NT2/D1 (cell line): ENCODE measurements around the gene RAB11FIP3.
A peak's percentile ranks its signal among the peaks of the same experiment; 100 is the strongest.
"Not testable (repeated sequence)": the region's sequence is repeated elsewhere in the genome, so short reads cannot be mapped to it uniquely, and the experiment has no call there.

ENCODE experiments used
- DNase-seq: peaks from one replicate; pipeline ENCODE4 v3.0.0-alpha.2; 2011; ENCODE audit warnings: low read depth, low spot score
- H3K27me3 ChIP-seq: 2 replicates; pipeline ENCODE4 v1.6.0; 2011; ENCODE audit warnings: mild to moderate bottlenecking; ENCODE audit not compliant: insufficient read length, insufficient read depth
- H3K36me3 ChIP-seq: 2 replicates; pipeline ENCODE4 v1.6.1; 2011; ENCODE audit warnings: mild to moderate bottlenecking, low read length, mixed read lengths; ENCODE audit not compliant: insufficient read depth, insufficient read length
- H3K4me1 ChIP-seq: 2 replicates; pipeline ENCODE4 v1.5.1; 2011; ENCODE audit not compliant: insufficient read depth, insufficient read length
- H3K4me3 ChIP-seq: 2 replicates; pipeline ENCODE4 v1.5.1; 2011; ENCODE audit warnings: low read depth; ENCODE audit not compliant: insufficient read length
- H3K9ac ChIP-seq: 2 replicates; pipeline ENCODE4 v1.6.0; 2011; ENCODE audit warnings: low read depth; ENCODE audit not compliant: insufficient read length
- H3K9me3 ChIP-seq: 2 replicates; pipeline ENCODE4 v1.5.1; 2011; ENCODE audit warnings: mild to moderate bottlenecking, low read length; ENCODE audit not compliant: insufficient read depth
- SUZ12 ChIP-seq: IDR thresholded peaks from 2 replicates; pipeline ENCODE4 v1.6.1; 2011; ENCODE audit not compliant: insufficient read length, insufficient read depth; ENCODE audit errors: extremely low read depth
- YY1 ChIP-seq: IDR thresholded peaks from 2 replicates; pipeline ENCODE4 v1.6.1; 2011; ENCODE audit not compliant: insufficient read length, insufficient read depth
- ZNF274 ChIP-seq: IDR thresholded peaks from 2 replicates; pipeline ENCODE4 v1.6.1; 2011; ENCODE audit warnings: mild to moderate bottlenecking, low read depth, low read length

The RAB11FIP3 gene

DNA sequence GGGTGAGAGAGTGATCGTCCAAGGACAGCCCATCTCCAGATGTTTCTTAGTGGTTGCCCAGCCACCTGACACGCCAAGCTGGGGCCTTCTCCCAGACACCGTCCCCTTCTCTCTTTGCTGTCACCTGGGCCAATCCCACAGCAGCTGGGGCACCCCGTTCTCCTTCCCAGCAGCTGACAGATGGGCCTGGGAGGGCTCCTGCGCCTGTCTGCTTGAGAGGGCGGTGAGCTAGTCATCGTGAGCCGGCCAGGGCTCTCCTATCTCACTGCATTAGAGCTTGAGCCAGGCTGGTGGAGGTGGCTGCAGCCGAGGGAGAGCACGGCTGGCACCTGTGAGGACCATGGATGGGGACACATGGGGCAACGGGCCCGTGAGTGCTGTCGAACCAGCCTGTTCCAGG is 41.2 kb downstream of the RAB11FIP3 start:
- no peak for TF ChIP-seq ZNF274
- TF ChIP-seq SUZ12, result no peak
- no peak for TF ChIP-seq YY1
- peaks cover 19% of the 10 kb centered on the region for H3K4me1 ChIP-seq
- H3K4me3 ChIP-seq, result no peak overlapping the region
- H3K9me3 ChIP-seq, result no peaks in the 10 kb centered on the region
- peak overlapping the region; percentile 37 for H3K9ac ChIP-seq
- H3K36me3 ChIP-seq, result peaks cover 15% of the 10 kb centered on the region
- no peaks in the 10 kb centered on the region for H3K27me3 ChIP-seq
- DNase-seq, result no peak

DNA sequence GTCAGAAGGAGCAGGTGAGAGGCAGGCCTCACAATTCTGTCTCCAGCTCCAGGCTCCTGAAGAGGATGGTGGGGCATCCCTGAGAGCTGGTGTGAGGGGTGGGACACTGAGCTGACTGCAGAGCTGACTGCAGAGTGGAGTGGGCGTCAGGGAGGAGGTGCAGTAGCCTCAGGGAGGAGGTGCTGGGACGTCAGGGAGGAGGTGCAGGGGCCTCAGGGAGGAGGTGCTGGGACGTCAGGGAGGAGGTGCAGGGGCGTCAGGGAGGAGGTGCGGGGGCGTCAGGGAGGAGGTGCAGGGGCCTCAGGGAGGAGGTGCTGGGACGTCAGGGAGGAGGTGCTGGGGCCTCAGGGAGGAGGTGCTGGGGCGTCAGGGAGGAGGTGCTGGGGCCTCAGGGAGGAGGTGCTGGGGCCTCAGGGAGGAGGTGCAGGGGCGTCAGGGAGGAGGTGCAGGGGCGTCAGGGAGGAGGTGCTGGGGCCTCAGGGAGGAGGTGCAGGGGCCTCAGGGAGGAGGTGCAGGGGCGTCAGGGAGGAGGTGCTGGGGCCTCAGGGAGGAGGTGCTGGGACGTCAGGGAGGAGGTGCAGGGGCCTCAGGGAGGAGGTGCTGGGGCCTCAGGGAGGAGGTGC is 41.9 kb downstream of the RAB11FIP3 start:
- DNase-seq, H3K9me3 ChIP-seq, H3K27me3 ChIP-seq, H3K4me3 ChIP-seq: not testable (repeated sequence)
- peaks cover 26% of the 10 kb centered on the region for H3K4me1 ChIP-seq
- peaks cover 12% of the 10 kb centered on the region for H3K36me3 ChIP-seq
- H3K9ac ChIP-seq, result peak overlapping the region; percentile 26

DNA sequence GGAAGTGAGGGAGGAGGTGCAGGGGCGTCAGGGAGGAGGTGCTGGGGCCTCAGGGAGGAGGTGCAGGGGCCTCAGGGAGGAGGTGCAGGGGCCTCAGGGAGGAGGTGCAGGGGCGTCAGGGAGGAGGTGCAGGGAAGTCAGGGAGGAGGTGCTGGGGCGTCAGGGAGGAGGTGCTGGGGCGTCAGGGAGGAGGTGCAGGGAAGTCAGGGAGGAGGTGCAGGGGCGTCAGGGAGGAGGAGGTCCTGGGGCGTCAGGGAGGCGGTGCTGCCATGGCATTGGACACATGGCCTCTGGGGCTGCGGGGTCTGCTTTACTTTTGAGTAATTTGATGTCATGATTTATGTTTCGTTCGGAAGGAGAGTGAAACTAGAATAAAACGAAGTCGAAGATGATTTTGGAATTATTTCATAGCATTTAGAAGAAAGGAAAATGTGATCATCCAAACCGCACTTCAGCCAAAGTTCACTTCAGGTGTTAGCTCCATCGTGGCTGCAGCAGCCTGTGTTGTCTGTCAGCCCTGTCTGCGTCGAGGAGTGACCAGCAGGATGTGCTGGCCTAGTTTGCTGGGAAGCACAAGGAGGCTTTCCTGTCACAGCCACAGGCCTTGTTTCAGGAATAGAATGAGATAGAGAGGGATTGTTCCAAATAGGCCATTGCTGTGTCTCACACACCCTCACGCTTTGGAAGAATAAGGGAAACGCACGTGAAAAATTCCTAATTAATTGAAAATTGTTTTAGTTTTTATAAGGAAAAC is 42.8 kb downstream of the RAB11FIP3 start:
- Histone ChIP-seq H3K9me3 (no peaks in the 10 kb centered on the region), H3K4me1 (peaks cover 25% of the 10 kb centered on the region), H3K9ac (no peak overlapping the region), H3K27me3 (no peaks in the 10 kb centered on the region), H3K4me3 (no peak overlapping the region), H3K36me3 (peaks cover 4% of the 10 kb centered on the region)
- no peak for DNase-seq
- TF ChIP-seq ZNF274 (no peak), SUZ12 (no peak), YY1 (no peak)

DNA sequence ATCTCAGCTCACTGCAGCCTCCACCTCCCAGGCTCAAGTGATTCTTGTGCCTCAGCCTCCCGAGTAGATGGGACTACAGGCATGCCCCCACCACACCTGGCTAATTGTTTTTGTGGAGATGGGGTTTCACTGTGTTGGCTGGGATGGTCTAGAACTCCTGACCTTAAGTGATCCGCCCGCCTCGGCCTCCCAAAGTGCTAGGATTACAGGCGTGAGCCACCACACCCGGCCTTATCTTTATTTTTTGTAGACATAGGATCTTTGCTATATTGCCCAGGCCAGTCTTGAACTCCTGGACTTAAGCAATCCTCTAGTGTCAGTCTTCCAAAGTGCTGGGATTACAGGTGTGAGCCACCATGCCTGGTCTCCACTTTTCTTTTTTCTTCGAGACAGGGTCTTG is 44.0 kb downstream of the RAB11FIP3 start:
- not testable (repeated sequence) for H3K36me3 ChIP-seq, H3K9ac ChIP-seq, DNase-seq, H3K27me3 ChIP-seq, H3K9me3 ChIP-seq, H3K4me3 ChIP-seq
- peaks cover 29% of the 10 kb centered on the region for H3K4me1 ChIP-seq

DNA sequence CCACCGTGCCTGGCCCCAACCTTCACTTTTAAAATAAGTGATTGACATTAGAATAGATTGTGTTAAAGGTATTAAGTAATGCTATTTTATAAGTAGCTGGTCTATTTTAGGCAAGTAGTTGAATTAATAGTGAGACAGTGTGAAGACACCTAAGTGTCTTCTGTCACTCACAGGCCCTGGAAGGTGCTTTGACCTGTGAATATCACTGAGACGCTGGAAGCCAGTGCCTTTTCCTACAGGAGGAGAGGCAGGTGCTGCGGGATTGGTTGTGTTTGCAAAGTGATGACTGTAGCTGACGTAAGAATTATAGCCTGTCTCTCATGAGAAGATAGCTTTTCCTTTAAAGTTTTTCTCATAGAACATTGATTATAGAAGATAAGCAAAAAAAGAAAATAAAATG is 45.0 kb downstream of the RAB11FIP3 start:
- TF ChIP-seq ZNF274 (no peak), SUZ12 (no peak), YY1 (no peak)
- DNase-seq, result no peak
- H3K27me3 ChIP-seq, result no peaks in the 10 kb centered on the region
- no peak overlapping the region for H3K9ac ChIP-seq
- peaks cover 36% of the 10 kb centered on the region for H3K4me1 ChIP-seq
- no peak overlapping the region for H3K4me3 ChIP-seq
- H3K36me3 ChIP-seq, result peaks cover 11% of the 10 kb centered on the region
- H3K9me3 ChIP-seq, result no peaks in the 10 kb centered on the region

DNA sequence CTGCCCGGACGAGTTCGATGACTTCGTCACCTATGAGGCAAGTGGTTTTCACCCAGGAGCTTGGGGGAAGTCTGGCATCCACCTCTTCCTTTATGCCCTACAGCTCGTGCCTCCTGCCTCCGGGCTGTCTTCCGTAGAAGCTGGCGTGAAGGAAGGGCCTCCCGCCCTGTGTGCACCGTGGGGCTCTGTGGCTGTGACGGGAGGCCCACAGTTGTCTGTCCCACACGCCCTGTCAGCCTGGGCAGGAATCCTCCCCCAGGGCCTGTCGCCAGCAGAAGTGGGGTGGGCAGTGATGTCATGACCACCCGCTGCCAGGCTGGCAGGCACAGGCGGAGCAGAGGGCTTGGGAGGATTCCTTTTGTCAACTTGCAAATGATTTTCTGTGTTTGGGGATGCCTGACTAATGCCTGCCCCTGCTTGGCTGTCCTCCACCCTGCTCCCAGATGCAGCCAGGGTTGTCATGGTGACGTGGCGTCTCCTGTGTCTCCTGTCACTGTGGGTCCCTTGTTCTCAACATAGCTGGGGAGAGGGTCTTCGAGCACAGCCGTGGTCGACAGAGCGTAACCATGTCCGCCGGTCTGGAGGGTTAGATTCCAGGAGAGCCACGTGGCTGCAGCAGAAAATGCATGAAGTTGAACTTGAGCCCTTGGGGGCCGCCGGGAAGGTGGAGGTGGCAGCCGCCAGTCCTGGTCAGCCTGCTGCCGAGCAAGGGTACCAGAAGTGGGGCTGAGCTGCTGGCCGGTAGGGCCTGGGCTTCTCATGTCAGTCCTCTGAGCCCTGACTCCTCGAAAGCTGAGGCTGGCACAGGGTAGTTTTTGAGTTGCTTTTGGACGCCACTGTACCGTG is 46.1 kb downstream of the RAB11FIP3 start:
- H3K4me1 ChIP-seq, result peaks cover 40% of the 10 kb centered on the region
- H3K9ac ChIP-seq, result peak overlapping the region; percentile 43
- H3K27me3 ChIP-seq, result no peaks in the 10 kb centered on the region
- DNase-seq, result peak; percentile 85
- H3K36me3 ChIP-seq, result peaks cover 11% of the 10 kb centered on the region
- no peaks in the 10 kb centered on the region for H3K9me3 ChIP-seq
- TF ChIP-seq ZNF274 (no peak), YY1 (no peak), SUZ12 (no peak)
- peak overlapping the region; percentile 1 for H3K4me3 ChIP-seq

DNA sequence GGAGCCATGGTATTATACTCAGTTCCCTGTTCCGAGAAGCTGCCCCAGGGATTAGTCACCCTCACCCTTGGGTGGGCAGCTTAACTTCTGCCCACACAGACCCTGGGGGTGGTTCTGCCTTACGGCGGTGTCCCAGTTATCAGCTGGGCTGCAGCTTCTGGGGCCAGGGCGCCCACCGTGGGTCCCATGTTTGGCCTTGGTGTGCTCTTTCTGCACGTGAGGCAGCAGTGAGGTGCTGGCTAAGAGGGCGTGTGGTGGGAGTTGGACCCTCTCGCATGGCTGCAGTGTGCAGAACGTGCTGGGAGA is 46.7 kb downstream of the RAB11FIP3 start:
- Histone ChIP-seq H3K9ac (peak overlapping the region; percentile 43), H3K9me3 (no peaks in the 10 kb centered on the region), H3K4me3 (no peak overlapping the region), H3K4me1 (peaks cover 34% of the 10 kb centered on the region), H3K36me3 (peaks cover 11% of the 10 kb centered on the region), H3K27me3 (no peaks in the 10 kb centered on the region)
- TF ChIP-seq ZNF274, result no peak
- no peak for DNase-seq
